Thymus (tissue), 11 donors: ENCODE data around the gene CARD11. TPM values are rescaled to one million over a fixed set of nuclear protein-coding genes. Genes with fewer than 3 reads are reported as not detected.
A peak's percentile ranks its signal among the peaks of the same experiment; 100 is the strongest.

Source experiments
- DNase-seq, 9 donors: peaks; one replicate each; pipeline ENCODE4 v3.0.0-alpha.2; 2013; ENCODE audit warnings: low spot score in 9 of 9, low read depth in 6 of 9, missing footprints in 1 of 9
- H3K27ac ChIP-seq, 2 donors: one replicate each; pipeline ENCODE4 v1.5.1; 2013; ENCODE audit warnings: control low read depth in 1 of 2, low read depth in 1 of 2, low read length in 1 of 2, mild to moderate bottlenecking in 1 of 2, moderate library complexity in 1 of 2
- H3K27me3 ChIP-seq, 2 donors: one replicate each; pipeline ENCODE4 v1.5.1; 2013; ENCODE audit warnings: low read length in 1 of 2; ENCODE audit not compliant: control insufficient read depth in 2 of 2, insufficient read depth in 1 of 2
- H3K36me3 ChIP-seq, 2 donors: one replicate each; pipeline ENCODE4 v1.5.1; 2013; ENCODE audit warnings: low read length in 1 of 2, mild to moderate bottlenecking in 1 of 2, moderate library complexity in 1 of 2; ENCODE audit not compliant: control insufficient read depth in 2 of 2, insufficient read depth in 2 of 2
- H3K4me1 ChIP-seq, 2 donors: one replicate each; pipeline ENCODE4 v1.5.1; 2013; ENCODE audit warnings: low read length in 2 of 2; ENCODE audit not compliant: control insufficient read depth in 2 of 2, insufficient read depth in 2 of 2
- H3K4me3 ChIP-seq, 2 donors: one replicate each; pipeline ENCODE4 v1.5.1; 2013; ENCODE audit warnings: low read length in 2 of 2, control low read depth in 1 of 2, mild to moderate bottlenecking in 1 of 2
- H3K9me3 ChIP-seq, 2 donors: one replicate each; pipeline ENCODE4 v1.5.1; 2013; ENCODE audit warnings: low read length in 1 of 2, mild to moderate bottlenecking in 1 of 2; ENCODE audit not compliant: control insufficient read depth in 2 of 2, insufficient read depth in 1 of 2
- WGBS: extraction: QIAGEN DNeasy Blood & Tissue Kit; methylation state at CpG from one replicate; pipeline ENCODE4 v1.1.7; 2013; 5-methylcytosine and 5-hydroxymethylcytosine counted together
- polyA plus RNA-seq: library from polyadenylated mRNA; stranded (reverse); fragments of 200-250 nt; gene quantifications from one replicate; pipeline ENCODE4 v1.2.3, GENCODE V29; 2013
- total RNA-seq: library from RNA; stranded (reverse); fragments of 120-200 nt; gene quantifications from one replicate; pipeline ENCODE4 v1.2.4, GENCODE V29; 2013
- donor health status: healthy.

The CARD11 gene
- total and polyA plus RNA-seq, 2 donors = 7.2 to 19.4 TPM

DNA sequence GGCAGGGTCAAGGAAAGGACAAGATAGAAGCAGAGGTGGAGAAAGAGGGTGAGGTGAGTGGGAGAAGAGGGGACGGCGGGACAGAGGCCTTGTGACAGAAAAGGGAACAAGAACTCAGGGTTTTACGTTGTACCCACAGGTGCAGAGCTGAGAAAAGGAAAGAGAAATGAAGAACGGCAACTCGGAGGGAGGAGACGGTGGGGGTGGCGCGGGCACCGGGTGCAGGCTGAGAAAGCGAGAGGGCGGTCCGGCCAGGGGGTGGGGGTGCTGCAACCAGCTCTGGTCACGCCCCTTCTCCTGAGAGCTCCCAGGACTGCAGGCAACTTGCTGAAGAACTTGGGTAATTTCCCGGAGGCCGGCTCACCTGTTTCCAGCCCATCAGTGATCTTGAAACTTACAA lies 65.3 kb downstream of the CARD11 start:
- Histone ChIP-seq H3K9me3 (peaks cover 0 to 8% of the 10 kb centered on the region in 2 donors), H3K36me3 (peaks cover 0 to 4% of the 10 kb centered on the region in 2 donors), H3K4me1 (peaks cover 32 to 48% of the 10 kb centered on the region in 2 donors), H3K4me3 (peak overlapping the region; percentile 25 to 34), H3K27ac (peak overlapping the region; percentile 10 to 85), H3K27me3 (no peaks in the 10 kb centered on the region)
- WGBS = under 1% methylated on average over 15 of the region's 15 CpGs
- peak; percentile 24 to 82 (median 66) for DNase-seq

DNA sequence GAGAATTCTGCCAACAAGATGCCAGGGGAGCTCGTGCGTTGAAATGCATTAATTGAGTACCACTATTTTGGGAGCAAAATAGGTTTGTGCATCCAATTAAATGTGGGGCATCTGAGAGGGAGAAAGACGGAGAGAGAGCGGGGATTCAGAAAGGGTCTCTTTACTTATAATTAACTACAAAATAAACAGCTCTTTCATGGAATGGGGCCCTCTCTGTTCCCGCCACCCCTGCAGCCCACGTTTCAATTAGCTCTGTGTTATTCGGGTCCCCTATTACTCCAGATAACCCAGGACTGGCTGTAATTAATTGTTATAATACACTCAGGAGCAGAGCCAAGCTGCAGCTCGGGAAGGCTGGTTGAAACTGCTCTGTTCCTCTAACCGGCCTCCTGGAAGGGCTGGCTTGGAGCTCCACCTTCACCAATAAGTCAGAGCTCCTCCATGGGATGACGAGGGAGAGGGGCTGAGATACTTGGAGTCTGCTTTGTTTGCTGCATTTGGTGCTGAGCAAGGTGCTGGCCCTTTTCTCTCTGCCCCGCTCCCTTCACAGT lies 67.8 kb downstream of the CARD11 start:
- Histone ChIP-seq H3K9me3 (no peaks in the 10 kb centered on the region), H3K36me3 (peaks cover 3 to 9% of the 10 kb centered on the region in 2 donors), H3K27me3 (no peaks in the 10 kb centered on the region), H3K27ac (no peak overlapping the region), H3K4me3 (no peak overlapping the region), H3K4me1 (peaks cover 26 to 41% of the 10 kb centered on the region in 2 donors)
- DNase-seq = no peak
- WGBS = 91% methylated on average over 11 of the region's 11 CpGs

DNA sequence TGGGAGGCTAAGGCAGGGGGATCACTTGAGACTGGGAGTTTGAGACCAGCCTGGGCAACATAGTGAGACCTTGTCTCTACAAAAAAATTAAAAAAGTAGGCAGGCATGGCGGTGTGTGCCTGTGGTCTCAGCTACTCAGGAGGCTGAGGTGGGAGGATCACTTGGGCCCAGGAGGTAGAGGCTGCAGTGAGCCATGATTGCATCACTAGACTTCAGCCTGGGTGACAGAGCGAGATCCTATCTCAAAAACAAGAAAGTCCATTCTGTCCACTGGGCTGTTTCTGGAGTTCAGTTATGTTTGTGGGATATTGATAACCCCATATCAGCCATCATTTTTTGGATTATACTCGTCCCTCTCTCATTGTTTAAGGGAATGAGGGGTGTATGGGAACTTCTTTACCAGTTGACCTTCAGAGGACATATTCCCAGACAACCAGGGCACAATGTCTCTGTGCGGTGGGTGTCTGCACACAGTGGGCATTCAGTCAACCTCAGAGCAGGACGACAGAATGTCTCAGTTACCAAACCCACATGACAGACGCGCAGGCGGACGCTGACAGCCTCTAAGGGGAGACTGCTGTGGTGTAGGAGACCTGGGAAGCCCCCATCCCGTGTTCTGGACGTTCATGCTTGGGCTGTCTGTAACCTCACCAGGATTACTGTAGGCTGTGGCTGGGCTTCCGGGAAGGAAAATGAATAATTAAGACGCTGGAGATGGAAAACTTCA lies 69.4 kb downstream of the CARD11 start:
- Histone ChIP-seq H3K9me3 (no peaks in the 10 kb centered on the region), H3K27ac (no peak overlapping the region), H3K4me1 (peaks cover 10 to 25% of the 10 kb centered on the region in 2 donors), H3K4me3 (no peak overlapping the region), H3K36me3 (peaks cover 3 to 9% of the 10 kb centered on the region in 2 donors), H3K27me3 (no peaks in the 10 kb centered on the region)
- 97% methylated on average over 13 of the region's 13 CpGs for WGBS
- no peak for DNase-seq

DNA sequence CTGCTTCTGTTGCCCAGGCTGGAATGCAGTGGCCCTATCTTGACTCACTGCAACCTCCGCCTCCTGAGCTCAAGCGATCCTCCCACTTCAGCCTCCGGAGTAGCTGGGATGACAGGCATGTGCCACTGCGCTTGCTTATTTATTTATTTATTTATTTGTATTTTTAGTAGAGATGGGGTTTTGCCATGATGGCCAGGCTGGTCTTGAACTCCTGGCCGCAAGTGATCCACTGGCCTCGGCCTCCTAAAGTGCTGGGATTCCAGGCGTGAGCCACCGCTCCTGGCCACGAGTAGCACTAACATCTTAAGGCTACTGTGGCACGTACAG lies 70.9 kb downstream of the CARD11 start:
- Histone ChIP-seq H3K4me1 (peaks cover 5 to 13% of the 10 kb centered on the region in 2 donors), H3K36me3 (peaks cover 3 to 9% of the 10 kb centered on the region in 2 donors), H3K9me3 (no peaks in the 10 kb centered on the region), H3K27me3 (no peaks in the 10 kb centered on the region), H3K27ac (no peak overlapping the region), H3K4me3 (no peak overlapping the region)
- 99% methylated on average over 10 of the region's 10 CpGs for WGBS
- DNase-seq = no peak

DNA sequence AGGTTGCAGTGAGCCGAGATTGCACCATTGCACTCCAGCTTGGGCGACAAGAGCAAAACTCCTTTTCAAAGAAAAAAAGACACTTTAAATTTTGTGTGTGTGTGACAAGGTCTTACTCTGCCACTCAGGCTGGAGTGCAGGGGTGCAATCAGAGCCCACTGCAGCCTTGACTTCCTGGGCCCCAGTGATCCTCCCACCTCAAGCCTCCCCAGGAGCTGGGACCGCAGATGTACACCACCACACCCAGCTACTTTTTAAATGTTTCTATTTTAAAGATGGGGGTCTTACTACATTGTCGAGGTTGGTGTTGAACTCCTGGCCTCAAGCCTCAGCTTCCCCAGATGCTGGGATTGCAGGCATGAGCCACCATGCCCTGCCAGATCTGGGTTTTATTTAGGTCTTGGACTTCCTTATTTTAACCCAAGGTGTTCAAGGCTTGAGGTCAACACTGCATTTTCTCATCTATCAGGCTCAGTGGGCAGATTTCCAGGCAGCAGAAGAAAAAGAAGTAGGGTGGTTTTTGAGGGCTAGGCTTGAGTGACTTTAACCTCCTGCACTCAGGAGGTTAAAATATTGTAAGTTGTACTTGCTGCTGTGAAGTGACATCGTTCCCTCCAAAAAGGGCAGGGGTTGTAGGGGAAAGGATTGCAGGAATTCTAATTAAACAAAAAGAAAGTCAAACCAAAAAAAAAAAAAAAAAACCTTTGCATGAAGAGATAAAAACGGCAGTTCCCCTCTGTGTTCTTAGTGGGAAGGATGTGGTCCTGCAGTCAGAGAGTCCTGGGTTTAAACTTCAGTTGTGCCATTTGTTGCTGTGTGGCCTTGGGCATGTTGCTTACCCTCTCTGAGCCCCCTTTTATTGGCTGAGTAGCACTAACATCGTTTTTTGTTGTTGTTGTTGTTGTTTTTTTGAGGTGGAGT lies 71.5 kb downstream of the CARD11 start:
- DNase-seq = no peak
- H3K36me3 ChIP-seq = peaks cover 3 to 9% of the 10 kb centered on the region in 2 donors
- H3K27me3 ChIP-seq = no peaks in the 10 kb centered on the region
- peaks cover 2 to 9% of the 10 kb centered on the region in 2 donors for H3K4me1 ChIP-seq
- whole genome bisulfite sequencing = 42% methylated on average over 7 of the region's 7 CpGs
- H3K9me3 ChIP-seq = no peaks in the 10 kb centered on the region
- no peak overlapping the region for H3K27ac ChIP-seq
- no peak overlapping the region for H3K4me3 ChIP-seq

DNA sequence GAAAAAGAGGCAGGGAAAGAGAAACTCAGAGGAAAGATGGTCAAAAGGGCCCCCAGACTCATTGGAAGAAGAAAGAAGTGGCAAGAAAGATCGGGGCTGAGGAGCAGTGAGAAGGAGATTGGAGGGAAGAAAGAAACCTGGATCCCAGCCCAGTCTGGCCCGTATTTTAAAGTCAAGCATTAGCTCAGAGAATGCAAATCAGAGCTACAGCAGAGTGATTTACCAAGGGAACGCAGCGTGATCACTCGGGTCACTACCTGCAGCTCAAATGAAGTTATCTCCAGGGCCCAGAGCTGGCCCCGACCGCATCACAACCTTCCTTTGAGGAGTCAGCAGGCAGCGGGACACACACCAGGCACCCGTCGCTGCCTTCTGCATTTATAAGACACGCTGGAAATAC lies 72.8 kb downstream of the CARD11 start:
- Histone ChIP-seq H3K36me3 (peaks cover 3 to 9% of the 10 kb centered on the region in 2 donors), H3K4me1 (peaks cover 2 to 9% of the 10 kb centered on the region in 2 donors), H3K9me3 (peaks cover 4 to 11% of the 10 kb centered on the region in 2 donors), H3K4me3 (no peak overlapping the region), H3K27ac (no peak overlapping the region), H3K27me3 (no peaks in the 10 kb centered on the region)
- WGBS = 96% methylated on average over 11 of the region's 11 CpGs
- DNase-seq = no peak

DNA sequence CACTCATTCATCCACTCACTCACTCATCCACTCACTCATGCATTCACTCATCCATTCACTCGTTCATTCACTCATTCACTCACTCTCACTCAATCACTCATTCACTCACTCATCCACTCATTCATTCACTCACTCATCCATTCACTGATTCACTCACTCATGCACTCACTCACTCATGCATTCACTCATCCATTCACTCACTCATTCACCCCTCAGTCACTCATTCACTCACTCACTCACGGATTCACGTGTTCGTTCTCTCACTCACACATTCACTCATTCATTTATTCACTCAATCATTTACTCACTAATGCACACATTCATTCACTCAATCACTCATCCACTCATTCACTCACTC lies 73.4 kb downstream of the CARD11 start:
- H3K27me3 ChIP-seq = no peaks in the 10 kb centered on the region
- H3K27ac ChIP-seq = no peak overlapping the region
- peaks cover 3 to 9% of the 10 kb centered on the region in 2 donors for H3K36me3 ChIP-seq
- DNase-seq = no peak
- peaks cover 4 to 13% of the 10 kb centered on the region in 2 donors for H3K9me3 ChIP-seq
- peaks cover 2 to 9% of the 10 kb centered on the region in 2 donors for H3K4me1 ChIP-seq
- H3K4me3 ChIP-seq = no peak overlapping the region
- WGBS = 99% methylated on average over 4 of the region's 4 CpGs

DNA sequence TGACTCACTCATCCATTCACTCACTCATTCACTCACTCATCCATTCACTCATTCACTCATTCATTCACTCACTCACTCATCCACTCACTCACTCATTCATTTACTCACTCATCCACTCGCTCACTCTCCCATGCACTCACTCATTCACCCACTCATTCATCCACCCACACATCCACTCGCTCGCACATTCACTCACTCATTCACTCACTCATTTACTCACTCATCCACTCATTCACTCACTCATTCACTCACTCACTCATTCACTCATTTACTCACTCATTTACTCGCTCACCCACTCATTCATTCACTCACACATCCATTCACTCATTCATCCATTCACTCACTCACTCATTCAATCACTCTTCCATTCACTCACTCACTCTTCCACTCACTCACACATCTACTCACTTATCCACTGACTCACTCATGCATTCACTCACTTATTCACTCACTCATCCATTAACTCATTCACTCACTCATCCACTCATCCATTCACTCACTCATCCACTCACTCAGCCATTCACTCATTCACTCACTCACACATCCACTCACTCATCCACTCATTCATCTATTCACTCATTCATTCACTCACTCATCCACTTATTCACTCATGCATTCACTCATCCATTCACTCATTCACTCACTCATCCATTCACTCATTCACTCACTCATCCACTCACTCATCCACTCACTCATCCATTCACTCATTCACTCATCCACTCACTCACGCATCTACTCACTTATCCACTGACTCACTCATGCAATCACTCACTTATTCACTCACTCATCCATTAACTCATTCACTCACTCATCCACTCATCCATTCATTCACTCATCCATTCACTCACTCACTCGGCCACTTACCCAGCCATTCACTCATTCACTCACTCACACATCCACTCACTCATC lies 74.0 kb downstream of the CARD11 start:
- Histone ChIP-seq H3K4me1 (peaks cover 2 to 9% of the 10 kb centered on the region in 2 donors), H3K27ac (no peak overlapping the region), H3K27me3 (no peaks in the 10 kb centered on the region), H3K36me3 (peaks cover 3 to 9% of the 10 kb centered on the region in 2 donors), H3K9me3 (peaks cover 4 to 13% of the 10 kb centered on the region in 2 donors), H3K4me3 (no peak overlapping the region)
- WGBS = 98% methylated on average over 6 of the region's 6 CpGs
- DNase-seq = no peak
